Right forelimb (tissue), 1 donor: Measurements from ENCODE around the gene KCP.

Experiments used
- DNase-seq: peaks from one replicate; pipeline ENCODE4 v3.0.0-alpha.2; 2018

The KCP gene

DNA sequence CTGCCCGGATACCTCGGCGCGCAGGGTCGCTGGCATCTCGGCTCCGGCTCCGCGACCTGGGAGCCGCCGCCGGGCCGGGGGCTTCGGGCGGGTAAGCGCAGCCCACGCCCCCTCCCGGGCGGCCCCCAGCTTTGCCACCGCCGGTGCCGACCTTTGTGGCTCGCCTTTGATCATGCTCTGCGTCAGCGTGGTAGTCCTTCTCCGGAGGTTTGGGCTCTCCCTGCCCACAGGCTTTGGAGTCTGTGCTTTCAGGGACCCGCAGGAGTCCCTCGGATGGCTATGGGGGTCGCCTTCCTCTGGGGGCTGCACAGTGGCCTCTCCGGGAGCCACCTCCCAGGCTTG, 40.6 kb downstream of the KCP start:
- no peak for DNase-seq

DNA sequence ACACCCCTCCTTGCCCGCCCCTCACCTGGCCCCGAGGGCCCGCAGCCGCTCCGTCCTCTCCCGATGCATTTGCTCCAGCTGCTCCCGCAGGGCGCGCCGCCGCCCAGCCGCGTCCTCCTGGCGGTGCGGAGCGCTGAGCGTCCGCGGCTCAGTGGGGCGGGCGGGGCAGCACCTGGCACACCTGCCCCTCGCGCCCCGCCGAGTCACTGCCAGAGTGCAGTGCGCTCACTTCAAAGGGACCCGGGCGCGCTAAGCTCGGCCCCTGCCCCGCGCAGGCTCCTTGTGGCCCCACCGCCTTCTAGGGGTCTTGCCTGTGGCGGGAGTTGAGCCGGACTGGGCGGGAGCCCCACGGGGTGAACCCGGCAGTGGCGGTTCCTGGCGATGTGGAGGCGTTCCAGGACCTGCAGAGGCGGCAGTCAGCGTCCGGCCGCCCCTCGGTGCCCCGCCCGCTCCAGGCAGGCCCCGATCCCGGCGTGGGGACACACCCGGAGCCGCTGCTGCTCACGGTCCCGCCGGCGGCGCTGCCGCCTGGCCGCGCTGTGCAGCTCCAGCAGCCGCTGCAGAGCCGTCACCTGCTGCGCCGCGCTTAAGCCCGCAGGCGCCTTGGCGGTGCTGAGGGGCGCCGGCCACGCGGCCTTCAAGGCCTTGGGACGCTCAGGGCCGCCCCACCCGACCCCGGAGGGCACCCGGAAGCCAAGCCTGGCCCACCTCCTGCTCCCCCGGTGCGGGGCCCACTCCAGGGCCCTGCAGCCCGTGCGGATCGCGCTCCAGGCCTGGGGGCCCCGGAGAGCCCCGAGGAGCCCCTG, 41.2 kb downstream of the KCP start:
- peak; percentile 73 for DNase-seq

DNA sequence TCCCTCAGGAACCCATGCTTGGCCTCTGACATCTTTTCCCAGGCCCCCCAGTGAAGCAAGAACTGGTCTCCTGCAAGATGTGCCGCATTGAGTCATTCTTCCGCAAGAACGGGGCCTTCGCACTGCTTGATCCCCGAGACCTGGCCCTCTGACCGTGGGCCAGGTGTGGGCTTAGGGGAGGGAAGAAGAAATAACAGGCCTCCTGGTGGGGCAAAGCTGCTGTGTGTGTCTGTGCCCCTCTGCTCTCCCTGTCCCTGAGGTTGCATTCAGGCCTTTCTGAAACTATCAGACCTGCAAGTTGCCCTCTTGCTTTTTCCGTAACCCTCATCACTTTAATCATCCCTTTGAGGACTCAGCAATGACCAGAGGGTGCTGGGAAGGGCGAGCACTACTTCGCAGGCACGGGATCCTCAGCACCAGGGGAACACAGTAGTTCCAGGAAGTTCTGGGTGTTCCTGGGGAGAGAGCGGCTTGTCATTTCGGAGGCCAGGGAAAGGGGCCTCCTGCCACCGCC, 41.8 kb downstream of the KCP start:
- DNase-seq: no peak

DNA sequence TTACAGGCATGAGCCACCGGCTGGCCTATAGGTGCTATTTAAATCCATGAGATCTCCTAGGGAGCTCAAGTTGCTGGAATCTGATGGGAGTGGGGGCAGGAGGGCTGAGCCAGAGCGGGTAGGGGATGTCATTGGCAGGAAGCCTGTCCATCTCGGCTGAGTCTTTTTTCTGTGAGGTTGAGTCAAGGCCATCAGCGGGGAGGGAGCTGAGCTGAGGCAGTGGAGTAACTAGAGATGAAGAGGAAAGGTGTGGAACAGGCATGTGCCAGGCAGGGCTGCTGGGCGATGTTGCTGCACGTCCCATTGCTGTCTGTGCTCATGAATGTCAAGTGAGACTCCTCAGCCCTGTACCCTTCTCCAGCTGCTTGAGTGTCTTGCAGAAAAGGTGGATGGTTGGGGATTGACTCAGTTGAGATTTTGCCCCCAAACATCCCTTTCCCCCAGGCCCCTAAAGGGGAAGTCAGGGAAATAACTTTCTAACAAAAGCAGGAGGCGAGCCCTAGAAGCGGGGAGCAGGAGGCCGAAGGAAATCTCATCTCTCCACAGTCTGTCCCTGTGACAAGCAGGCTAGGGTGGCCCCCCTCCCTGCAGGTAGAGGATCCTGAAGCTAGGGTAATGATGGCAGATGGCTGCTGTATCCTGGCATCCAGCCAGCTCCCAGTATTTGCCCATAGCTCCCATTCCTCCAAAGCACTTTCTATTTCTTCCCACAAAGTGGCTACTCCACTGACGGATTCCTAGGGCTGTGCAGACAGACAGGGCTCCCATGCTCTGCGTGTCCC, 42.5 kb downstream of the KCP start:
- no peak for DNase-seq

DNA sequence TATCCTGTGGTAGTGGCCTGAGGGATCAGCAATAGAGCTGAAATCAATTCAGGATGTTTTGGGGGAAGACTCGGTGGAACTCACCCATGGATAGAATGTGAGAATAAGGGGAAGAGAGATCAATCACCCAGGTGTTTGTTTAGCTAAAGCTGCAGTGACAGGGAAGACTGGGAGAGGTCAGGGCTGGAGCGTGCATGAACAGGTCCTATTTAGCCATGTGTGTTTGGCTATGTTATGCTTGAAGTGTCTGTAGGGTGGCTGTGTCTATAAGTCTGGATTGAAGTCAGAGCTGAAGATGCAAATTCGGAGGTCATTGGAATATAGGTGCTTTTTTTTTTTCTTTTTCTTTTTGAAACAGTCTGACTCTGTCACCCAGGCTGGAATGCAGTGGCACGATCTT, 43.3 kb downstream of the KCP start:
- no peak for DNase-seq

DNA sequence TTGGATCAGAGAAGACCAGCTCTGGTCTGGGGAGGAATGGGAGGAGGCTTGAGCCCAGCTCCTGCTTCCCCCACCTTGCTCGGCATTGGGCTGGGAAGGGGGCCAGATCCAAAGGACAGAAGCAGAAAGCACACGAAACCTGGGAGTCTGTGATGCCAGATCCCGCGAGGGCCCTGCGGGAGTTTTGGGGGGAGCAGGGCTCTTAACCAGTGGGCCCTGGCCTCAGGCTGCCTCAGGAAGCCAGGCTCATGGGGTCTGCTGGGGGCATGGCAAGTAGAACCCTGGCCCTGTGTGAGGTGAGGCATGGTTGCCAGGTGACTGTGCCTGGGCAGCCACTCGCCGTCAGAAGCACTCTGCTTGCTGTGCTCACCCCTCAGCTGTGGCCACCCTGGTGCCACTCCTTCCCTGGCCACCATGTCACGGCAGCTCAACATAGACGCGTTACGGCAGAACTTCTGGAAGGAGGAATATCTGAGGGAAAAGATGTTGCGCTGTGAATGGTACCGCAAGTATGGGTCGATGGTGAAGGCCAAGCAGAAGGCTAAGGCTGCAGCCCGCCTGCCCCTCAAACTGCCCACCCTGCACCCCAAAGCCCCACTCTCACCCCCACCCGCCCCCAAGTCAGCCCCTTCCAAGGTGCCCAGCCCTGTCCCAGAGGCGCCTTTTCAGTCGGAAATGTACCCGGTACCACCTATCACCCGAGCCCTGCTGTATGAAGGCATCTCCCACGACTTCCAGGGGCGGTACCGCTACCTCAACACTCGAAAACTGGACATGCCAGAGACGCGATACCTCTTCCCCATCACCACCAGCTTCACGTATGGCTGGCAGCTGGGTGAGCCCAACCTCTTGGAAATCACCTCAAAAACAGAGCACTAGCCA, 44.3 kb downstream of the KCP start:
- no peak for DNase-seq

DNA sequence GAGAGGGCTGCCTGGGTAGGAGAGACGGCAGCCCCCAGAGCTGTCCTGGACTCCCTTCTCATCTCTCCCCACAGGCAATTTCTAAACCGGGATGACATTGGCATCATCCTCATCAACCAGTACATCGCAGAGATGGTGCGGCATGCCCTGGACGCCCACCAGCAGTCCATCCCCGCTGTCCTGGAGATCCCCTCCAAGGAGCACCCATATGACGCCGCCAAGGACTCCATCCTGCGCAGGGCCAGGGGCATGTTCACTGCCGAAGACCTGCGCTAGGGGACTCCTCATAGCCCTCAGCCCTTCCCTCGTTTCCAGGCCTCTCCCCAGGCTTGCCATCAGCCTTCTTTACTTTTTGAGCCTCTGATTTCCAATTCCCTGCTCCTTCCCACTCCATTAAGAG, 45.2 kb downstream of the KCP start:
- no peak for DNase-seq

DNA sequence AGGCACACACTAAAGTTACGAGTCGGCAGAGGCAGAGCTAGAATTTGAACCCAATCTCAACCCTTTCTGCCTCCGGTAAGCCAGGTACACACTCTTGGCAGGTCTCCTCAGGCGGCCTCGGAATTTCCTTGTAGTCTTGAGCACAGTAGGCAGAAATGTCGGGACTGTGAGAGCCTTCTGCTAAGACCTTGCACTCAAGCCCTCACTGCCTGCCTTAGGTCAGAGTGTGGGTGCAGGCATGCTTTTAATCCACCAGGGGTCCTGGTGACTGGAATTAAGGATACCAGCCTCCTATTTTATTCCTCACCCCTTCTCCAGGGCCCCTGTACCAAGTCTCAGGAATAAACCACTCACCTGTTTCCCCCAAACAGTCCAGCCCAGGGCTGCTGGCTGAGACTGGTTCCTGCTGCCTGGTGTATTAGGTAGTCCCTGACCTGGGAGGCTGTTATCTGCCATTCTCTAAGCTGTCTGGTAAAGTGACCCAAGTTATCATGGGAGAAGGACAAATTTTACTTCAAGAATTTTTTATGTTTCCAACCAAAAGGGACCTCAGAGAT, 47.0 kb downstream of the KCP start:
- DNase-seq: no peak

DNA sequence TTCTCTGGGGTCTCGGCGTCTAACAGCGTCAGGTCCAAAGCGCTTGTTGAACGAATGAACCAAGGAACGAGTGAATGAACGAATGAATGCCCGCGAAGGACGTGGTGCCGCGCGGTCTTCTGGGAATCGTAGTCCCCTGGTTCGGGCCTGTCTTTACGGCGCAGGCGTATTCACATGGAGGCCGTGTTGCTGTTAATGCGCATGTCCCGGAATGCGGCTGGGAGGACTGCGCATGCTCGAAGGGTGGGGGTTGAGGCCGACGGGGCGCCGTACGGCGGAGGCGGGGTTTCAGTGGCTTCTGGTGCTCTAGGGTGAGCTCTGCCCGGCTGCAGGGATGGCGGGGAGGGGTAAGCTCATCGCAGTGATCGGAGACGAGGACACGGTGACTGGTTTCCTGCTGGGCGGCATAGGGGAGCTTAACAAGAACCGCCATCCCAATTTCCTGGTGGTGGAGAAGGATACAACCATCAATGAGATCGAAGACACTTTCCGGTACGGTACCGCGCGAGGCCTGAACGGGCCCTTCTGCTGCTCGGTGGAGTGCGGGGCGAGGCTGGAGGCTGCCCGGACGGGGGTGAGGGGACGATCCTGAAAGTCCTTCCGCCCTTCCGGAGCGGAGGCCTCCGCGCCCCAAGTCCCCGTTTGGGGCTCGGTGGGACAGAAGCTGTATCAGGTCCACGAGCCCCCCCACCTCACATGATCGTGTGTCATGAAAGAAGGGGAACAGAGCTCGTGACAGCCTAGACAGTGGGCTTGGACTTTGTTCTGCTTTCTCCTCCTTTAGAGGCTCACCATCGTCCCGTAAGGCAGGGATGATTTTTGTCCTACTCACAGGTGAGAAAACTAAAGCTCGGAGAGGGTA, 47.7 kb downstream of the KCP start, which contains the start of gene ATP6V1F:
TSS of gene ATP6V1F (plus strand) at position 286 of the 862 bp plus-strand sequence. CDS start at position 335, 49 bp downstream.
- peak; percentile 100 for DNase-seq

DNA sequence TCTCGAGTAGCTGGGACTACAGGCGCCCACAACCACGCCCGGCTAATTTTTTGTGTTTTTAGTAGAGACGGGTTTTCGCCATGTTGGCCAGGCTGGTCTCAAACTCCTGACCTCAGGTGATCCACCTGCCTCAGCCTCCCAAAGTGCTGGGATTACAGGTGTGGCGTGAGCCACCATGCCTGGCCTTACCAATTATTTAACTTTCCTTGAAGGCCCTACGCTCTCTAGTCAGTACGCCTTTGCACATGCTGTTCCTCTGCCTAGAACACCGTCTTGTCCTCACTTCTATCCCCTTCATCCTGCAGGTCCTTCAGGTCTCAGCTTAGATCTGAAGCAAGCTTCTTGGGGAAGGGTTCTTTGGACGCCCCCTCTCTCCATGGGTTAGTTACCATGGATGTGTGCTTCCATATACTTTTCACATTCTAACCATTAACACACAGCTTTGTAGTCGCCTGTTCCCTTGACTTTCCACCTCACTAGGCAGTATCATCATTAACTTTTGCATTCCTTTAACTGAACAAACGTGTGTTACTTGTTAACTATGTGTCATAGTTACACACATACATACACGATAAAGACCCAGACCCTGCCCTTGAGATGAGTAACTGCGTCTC, 48.4 kb downstream of the KCP start:
- no peak for DNase-seq

DNA sequence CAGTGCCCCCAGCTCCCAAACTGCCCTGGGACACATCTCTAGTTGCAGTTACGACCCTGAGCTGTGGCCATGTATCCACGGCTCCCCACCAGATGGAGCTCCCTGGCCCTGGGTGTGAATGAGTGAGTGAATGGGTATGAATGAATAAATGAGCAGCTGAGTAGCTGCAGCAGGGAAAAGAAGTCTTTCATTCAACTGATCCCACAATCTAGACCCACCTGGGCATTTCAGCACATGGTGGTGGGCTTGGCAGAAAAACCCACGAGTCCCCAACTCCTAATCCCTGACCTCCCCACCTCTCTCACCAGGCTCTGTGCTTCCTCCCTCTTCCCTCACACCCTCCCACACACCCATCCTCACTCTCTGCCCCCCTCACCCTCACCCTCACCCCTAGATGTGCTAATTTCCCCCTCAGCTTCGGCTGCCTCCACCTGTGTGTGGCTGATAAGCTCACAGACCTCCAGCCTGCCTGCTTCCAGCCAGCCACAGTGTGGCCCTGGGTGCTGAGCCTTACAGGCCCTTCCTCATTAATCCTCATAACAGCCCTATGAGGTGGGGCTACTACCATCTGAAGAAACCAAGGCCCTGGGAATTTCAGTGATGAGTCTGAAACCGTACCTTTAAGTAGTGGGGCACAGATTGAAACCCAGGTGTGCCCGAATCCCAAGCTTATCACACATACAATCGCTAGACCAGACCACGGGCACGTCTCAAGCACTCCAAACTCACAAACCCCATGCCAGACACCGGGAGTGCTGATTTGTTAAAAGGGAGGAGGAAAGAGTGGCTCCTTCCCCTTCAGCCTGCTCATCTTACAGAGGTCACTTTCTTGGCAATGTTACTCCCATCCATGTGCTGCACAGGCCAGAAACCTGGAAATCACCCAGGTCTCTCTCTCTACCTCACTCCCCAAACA, 50.1 kb downstream of the KCP start:
- DNase-seq: no peak

DNA sequence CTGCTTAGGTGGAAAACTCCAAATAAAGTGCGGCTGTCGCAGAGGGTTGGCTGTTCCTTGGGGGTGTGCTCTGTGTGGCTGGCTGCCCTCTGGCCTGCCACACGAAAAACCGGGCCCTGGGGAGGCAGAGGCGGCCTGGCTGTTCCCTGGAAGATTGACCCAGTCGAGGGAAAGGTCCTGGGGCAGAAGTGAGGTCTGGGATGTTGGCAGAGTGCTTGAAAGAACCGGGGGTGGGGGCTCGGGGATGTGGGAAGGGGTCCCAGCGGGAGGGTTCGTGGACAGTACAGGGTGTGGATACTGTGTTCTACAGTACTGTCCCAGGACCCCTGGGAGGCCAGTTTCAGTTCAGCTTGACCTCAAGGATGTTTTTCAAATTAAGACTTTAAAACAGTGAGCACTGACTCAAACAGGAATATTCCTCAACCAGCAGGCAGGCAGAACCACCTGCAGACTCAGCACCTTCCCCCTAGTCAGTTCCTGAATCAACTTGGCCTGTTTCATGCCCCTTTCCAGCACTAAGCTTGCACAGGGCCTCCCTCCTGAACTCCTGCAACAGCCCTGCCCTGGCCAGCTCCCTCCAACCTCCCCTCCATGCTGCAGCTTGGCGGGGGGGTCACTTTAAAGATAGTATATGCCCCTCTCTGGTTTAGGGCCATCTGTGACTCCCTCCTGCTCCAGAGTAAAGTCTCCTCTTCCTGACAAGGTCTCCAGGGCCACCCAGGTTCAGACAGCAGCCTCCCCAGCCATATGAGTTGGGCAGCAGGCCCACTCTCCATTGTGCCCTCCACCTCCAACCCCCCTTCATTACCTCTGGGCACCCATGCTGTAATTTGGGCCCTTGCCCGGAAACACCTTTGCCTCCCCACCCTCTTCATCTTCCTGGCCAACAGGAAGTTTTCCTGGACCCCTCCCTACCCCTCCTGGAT, 51.0 kb downstream of the KCP start:
- no peak for DNase-seq

DNA sequence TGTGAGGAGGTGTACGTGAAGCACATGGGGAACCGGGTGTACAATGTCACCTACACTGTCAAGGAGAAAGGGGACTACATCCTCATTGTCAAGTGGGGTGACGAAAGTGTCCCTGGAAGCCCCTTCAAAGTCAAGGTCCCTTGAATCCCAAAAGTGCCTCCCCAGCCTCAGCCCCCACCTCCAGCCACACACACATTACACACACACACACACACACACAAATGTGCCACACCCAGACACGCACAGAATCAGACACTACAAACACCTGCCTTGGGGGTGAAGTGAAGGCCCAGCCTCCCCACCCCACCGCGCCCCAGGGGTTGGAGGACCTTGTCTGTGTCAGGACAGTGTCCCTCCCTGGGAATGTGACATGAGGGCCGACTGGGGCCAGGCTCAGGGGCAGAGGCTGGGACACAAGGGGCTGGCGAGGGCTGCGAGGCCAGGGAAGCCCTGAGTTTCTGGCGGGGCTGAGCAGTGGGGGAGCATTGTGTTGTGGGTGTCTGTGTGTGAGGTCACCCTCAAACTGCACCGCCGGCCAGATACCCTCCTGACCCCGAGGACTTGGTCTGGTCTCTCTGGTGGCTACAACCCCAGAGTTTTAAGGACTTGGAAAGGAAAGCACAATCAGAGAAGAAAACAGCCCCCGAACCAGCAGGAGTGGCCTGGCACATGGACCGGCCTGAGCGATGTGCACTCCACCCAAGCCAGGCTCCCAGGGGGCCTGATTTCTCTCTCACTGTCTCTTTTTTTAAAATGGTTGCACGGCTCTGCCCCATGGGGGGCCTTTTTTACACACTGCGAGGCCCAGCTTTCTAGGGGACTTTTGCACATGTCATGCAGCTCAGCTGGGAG, 51.9 kb downstream of the KCP start:
- no peak for DNase-seq

DNA sequence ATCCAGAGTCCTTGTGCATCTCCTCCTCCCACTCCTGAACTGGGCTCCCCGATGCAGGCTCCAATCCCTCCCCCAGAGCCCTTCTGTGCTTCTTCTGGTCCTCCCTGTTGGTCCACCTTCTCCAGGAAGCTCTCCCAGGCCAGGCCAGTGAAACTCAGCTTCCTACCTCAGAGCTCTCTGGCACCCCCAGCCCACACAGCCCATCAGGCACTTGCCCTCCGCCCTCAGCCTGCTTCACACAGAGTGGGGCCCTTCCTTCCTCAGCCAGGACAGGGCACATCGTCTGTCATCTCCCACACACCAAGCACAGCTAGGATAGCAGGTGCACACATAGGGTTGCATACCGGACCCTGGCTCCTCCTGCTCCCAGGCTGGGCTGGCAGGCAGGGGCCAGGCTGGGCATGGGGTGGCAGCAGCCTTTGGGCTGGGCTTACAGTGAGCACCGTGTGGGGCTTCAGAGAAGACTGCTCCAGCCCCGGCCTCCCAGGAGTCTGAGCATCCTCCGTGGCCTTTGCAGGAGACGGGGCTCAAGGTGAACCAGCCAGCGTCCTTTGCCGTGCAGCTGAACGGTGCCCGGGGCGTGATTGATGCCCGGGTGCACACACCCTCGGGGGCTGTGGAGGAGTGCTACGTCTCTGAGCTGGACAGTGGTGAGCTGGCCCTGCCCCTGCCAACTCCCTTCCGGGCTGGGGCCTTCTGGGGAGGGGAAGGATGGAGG, 54.3 kb downstream of the KCP start:
- no peak for DNase-seq

DNA sequence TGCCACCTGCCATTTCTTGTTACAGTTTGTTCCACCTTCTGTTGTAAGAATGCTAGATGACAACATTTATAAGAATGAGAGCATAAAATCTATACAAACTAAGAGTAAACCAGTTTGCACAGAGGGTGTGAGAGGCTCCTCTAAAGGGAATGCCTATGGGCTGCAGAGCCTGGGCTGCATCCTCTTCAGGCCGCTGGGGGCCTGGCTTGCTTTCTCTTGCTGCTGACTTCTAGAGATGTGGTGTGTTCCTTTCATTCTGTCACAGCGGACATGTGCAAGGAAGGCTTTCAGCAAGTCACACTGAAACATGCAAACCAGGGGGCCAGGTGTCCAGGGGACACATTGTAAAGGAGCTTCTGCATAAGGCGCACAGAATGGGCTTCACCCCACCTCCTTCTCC, 55.0 kb downstream of the KCP start:
- no peak for DNase-seq

DNA sequence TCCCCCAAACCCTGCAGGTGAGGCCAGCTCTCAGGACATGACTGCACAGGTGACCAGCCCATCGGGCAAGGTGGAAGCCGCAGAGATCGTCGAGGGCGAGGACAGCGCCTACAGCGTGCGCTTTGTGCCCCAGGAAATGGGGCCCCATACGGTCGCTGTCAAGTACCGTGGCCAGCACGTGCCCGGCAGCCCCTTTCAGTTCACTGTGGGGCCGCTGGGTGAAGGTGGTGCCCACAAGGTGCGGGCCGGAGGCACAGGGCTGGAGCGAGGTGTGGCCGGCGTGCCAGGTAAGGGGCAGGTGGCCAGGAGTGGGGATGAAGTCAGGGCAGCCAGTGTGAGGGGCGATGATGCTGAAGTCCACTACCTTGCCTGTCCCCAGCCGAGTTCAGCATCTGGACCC, 56.1 kb downstream of the KCP start:
- DNase-seq: no peak

DNA sequence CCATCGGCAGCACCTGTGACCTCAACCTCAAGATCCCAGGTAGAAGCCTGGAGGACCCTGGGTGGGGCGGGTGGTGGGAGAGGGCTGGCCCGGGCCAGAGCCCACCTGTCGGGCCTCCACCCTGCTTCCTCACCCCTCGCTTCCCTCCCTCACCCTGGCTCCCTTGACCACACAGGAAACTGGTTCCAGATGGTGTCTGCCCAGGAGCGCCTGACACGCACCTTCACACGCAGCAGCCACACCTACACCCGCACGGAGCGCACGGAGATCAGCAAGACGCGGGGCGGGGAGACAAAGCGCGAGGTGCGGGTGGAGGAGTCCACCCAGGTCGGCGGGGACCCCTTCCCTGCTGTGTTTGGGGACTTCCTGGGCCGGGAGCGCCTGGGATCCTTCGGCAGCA, 56.7 kb downstream of the KCP start:
- no peak for DNase-seq
